Activated naive CD8-positive, alpha-beta T cell (primary cell): ENCODE results near the gene NBAS.

Source experiments
- H3K27ac Mint-ChIP-seq: one replicate; pipeline ENCODE4 v1.8.0; 2021; ENCODE audit warnings: mixed read lengths
- H3K27me3 Mint-ChIP-seq: one replicate; pipeline ENCODE4 v1.8.0; 2021; ENCODE audit warnings: mixed read lengths
- H3K36me3 Mint-ChIP-seq: one replicate; pipeline ENCODE4 v1.8.0; 2021; ENCODE audit warnings: mixed read lengths
- H3K4me1 Mint-ChIP-seq: one replicate; pipeline ENCODE4 v1.8.0; 2021; ENCODE audit warnings: low read depth, mixed read lengths
- H3K4me3 Mint-ChIP-seq: one replicate; pipeline ENCODE4 v1.8.0; 2021; ENCODE audit warnings: mild to moderate bottlenecking, mixed read lengths
- H3K9me3 Mint-ChIP-seq: one replicate; pipeline ENCODE4 v1.8.0; 2021; ENCODE audit warnings: low read depth, mixed read lengths

Gene NBAS

GRCh38 chr2:15127876-15128275 is 433.3 kb downstream of the NBAS start:
- H3K27me3 Mint-ChIP-seq = no peaks in the 10 kb centered on the region
- no peak overlapping the region for H3K4me3 Mint-ChIP-seq
- H3K9me3 Mint-ChIP-seq = no peaks in the 10 kb centered on the region
- H3K36me3 Mint-ChIP-seq = peaks cover 6% of the 10 kb centered on the region
- no peaks in the 10 kb centered on the region for H3K4me1 Mint-ChIP-seq
- H3K27ac Mint-ChIP-seq = no peak overlapping the region

GRCh38 chr2:15127301-15127700 is 433.8 kb downstream of the NBAS start:
- Mint-ChIP-seq H3K36me3 (peaks cover 6% of the 10 kb centered on the region), H3K4me3 (no peak overlapping the region), H3K27me3 (no peaks in the 10 kb centered on the region), H3K9me3 (no peaks in the 10 kb centered on the region), H3K27ac (no peak overlapping the region), H3K4me1 (no peaks in the 10 kb centered on the region)

- Mint-ChIP-seq H3K27ac (no peak overlapping the region), H3K9me3 (no peaks in the 10 kb centered on the region), H3K36me3 (peaks cover 6% of the 10 kb centered on the region), H3K4me1 (no peaks in the 10 kb centered on the region), H3K4me3 (no peak overlapping the region), H3K27me3 (no peaks in the 10 kb centered on the region)
Measured at GRCh38 chr2:15126373-15126772, 434.8 kb downstream of the NBAS start.

GRCh38 chr2:15122915-15123314 is 438.2 kb downstream of the NBAS start:
- H3K4me3 Mint-ChIP-seq = no peak overlapping the region
- H3K27me3 Mint-ChIP-seq = no peaks in the 10 kb centered on the region
- H3K4me1 Mint-ChIP-seq = peaks cover 11% of the 10 kb centered on the region
- no peaks in the 10 kb centered on the region for H3K9me3 Mint-ChIP-seq
- no peak overlapping the region for H3K27ac Mint-ChIP-seq
- peaks cover 3% of the 10 kb centered on the region for H3K36me3 Mint-ChIP-seq

- Mint-ChIP-seq H3K27me3 (no peaks in the 10 kb centered on the region), H3K9me3 (no peaks in the 10 kb centered on the region), H3K4me1 (peaks cover 11% of the 10 kb centered on the region), H3K4me3 (no peak overlapping the region), H3K27ac (no peak overlapping the region), H3K36me3 (peaks cover under 1% of the 10 kb centered on the region)
Measured at GRCh38 chr2:15120631-15121030, 440.5 kb downstream of the NBAS start.

- Mint-ChIP-seq H3K27ac (no peak overlapping the region), H3K27me3 (no peaks in the 10 kb centered on the region), H3K4me3 (no peak overlapping the region), H3K9me3 (no peaks in the 10 kb centered on the region), H3K36me3 (no peaks in the 10 kb centered on the region), H3K4me1 (peaks cover 11% of the 10 kb centered on the region)
Measured at GRCh38 chr2:15119722-15120175, 441.4 kb downstream of the NBAS start.

- Mint-ChIP-seq H3K4me3 (no peak overlapping the region), H3K36me3 (no peaks in the 10 kb centered on the region), H3K4me1 (peaks cover 11% of the 10 kb centered on the region), H3K9me3 (peaks cover 5% of the 10 kb centered on the region), H3K27ac (no peak overlapping the region), H3K27me3 (no peaks in the 10 kb centered on the region)
Measured at GRCh38 chr2:15117409-15118050, 443.6 kb downstream of the NBAS start.
